Stomach (tissue), 4 donors: ENCODE measurements around the gene DSC3.

Source experiments
- EP300 ChIP-seq: sonication (generic); formaldehyde crosslinking; IDR thresholded peaks from one replicate; pipeline ENCODE4 v1.6.1; 2017; ENCODE audit warnings: antibody characterized with exemption
- POLR2A ChIP-seq, 4 donors: fragments of 450-650 bp; IDR thresholded peaks; one replicate each; pipeline ENCODE4 v1.6.1; 2016; ENCODE audit warnings: antibody characterized with exemption in 4 of 4, control low read depth in 2 of 4, mild to moderate bottlenecking in 1 of 4, moderate library complexity in 1 of 4
- TF ChIP-seq, protein P1 (sequence below), 7 experiments: fragments of 450-650 bp in 4 of 7; fragments of 200-600 bp in 3 of 7; sonication (generic) in 3 of 7; IDR thresholded peaks; one replicate each; pipeline ENCODE4 v1.5.1; 2016 to 2019; ENCODE audit warnings: antibody characterized with exemption in 7 of 7, control low read depth in 2 of 7, mild to moderate bottlenecking in 1 of 7

DNA sequence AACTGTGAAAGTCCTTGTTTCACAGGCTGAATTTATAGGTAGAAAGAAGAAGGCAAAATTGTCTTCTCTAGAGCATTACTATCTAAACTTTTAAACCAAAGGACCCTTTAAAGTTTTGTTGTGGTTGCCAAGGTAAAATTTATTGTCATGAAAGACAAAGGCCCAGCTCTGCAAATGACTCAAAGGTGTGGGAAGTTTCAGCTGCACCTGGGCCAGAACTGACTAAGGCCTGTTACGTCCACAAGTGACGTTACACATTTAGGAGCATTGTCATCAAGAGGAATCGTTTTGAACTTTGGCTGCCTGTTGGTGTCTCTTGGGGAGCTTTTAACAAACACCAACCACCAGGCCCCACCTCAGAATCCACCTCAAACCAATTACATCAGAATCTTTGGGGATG is 8.1 kb upstream of the DSC3 start:
- TF ChIP-seq EP300: no peak
- no peak for TF ChIP-seq POLR2A (IDR thresholded peaks at IDR 0.05)
- TF ChIP-seq, protein P1, sequence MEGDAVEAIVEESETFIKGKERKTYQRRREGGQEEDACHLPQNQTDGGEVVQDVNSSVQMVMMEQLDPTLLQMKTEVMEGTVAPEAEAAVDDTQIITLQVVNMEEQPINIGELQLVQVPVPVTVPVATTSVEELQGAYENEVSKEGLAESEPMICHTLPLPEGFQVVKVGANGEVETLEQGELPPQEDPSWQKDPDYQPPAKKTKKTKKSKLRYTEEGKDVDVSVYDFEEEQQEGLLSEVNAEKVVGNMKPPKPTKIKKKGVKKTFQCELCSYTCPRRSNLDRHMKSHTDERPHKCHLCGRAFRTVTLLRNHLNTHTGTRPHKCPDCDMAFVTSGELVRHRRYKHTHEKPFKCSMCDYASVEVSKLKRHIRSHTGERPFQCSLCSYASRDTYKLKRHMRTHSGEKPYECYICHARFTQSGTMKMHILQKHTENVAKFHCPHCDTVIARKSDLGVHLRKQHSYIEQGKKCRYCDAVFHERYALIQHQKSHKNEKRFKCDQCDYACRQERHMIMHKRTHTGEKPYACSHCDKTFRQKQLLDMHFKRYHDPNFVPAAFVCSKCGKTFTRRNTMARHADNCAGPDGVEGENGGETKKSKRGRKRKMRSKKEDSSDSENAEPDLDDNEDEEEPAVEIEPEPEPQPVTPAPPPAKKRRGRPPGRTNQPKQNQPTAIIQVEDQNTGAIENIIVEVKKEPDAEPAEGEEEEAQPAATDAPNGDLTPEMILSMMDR (IDR thresholded peaks at IDR 0.05): no peak
